HCEC 1CT (cell line): Measurements from ENCODE around the gene ZP2.
A peak's percentile ranks its signal among the peaks of the same experiment; 100 is the strongest.
"Not testable (repeated sequence)": the region's sequence is repeated elsewhere in the genome, so short reads cannot be mapped to it uniquely, and the experiment has no call there.

Experiments used
- DNase-seq: peaks from one replicate; pipeline ENCODE4 v3.0.0-alpha.2; 2017

ZP2 gene

DNA sequence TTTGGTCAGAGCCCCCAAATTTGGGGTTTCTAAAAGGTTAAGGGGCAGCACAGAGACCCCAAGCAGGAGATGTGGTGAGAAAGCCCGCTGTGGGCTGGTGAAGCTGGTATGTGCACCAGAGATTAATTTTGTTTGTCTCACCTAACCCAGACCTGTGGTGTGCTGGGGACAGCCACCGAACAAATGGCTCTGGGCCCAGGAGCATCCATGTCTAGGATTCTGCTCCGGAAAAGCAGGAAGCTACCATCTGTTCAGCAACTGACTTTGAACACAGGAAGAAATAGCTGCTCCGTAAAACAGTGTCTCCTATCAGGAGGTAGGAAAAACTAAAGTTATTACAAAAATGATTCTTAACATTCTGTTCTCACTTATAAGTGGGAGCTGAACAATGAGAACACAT is 2.7 kb upstream of the ZP2 start:
- no peak for DNase-seq

DNA sequence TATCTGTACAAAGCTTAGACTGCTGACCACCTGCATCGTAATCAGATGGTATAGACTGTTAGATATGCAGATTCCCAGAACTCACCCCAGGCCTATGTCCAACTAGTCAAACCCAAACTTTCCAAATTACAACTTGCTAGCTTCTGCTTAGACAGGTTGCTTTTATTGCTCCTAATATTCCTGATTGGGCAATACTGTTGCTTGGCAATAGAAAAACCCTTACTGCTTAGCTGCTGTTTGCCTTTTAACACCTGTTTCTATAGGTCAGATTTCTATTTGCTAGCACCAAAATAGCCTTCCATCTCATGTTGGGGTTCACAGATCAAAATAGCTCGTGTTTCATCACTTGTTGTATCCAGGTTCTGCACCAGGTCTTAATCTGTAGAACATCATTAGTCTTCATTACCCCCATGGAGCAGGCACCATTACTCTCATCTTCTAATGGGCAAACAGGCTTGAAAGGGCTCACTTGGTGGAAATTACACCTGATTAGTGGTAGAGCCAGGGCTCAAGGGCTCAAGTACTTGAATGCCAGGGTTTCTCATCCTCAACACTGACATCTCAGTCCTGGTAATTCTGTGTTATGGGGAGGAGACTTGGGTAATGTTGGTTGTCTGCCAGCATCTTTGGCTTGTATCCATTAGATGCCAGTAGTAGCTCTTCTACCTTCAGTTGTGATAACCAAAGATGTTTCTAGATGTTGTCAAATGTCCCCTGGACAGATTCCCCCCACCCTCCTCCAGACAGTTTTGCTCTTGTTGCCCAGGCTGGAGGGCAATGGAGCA is 2.7 kb downstream of the ZP2 start:
- no peak for DNase-seq

DNA sequence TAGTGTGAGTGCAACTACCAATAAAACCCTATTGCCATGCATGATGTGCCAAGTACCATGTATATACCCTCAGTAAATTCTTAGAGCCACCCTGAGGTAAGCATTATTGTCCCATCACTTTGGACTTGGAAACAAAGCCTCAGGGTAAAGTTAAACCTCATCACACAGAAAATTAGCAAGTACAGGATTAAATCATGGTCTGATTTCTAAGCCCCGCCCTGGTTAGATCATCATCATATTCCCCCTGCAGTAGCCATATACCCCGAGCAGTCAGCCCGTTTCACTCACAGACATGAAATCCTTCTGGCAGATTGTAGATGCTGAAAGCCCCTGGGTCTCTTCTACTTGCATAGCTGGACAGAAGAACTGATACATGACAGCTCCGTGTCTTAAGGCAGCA is 4.8 kb downstream of the ZP2 start:
- no peak for DNase-seq

DNA sequence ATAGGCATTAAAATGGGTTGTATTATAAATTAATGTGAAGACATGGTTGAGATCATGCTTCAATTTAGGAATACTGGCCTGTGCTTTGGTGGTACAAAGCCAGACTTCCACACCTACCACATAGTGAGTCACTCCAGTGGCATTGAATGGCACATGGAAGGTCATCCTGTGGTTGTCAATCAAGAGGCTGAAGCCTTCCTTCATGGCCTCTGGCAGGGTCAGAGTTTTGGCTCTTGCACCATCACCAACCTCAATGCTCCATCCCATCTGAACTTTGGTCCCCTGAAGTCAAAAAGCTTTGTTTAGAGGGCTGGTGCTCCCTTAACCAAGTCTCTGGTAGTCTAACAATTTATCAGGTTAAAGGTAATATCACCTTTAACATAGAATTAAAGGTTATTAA is 6.1 kb downstream of the ZP2 start:
- no peak for DNase-seq

DNA sequence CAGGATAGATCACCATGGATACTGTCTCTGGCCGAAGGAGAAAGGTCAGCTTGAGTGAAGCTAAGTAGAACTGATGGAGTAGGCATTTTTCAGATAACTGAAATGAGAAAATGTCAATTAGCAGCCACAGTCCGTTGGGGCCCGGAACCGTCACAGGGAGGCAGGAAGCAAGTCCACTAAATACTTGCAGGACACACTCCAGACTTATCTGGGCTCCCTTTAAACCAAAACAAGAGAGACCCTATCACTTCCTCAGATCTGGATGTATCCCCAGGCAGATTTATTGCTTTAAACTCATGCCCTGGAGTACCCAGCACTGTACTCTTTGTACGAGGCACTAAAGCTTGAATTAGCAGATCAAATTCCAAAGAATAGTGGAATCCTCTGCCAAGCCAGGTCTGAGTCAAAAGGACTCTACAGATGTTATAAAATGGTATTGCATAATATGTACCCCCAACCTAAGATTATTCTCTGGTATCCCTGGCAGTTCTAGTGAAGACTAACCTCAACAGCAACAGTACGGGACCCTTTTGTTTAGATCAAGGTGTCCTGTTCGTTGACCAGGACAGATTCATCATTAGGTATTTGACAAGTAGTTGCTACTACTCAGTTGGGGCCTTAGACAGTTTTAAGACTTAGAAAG is 8.1 kb downstream of the ZP2 start:
- no peak for DNase-seq

DNA sequence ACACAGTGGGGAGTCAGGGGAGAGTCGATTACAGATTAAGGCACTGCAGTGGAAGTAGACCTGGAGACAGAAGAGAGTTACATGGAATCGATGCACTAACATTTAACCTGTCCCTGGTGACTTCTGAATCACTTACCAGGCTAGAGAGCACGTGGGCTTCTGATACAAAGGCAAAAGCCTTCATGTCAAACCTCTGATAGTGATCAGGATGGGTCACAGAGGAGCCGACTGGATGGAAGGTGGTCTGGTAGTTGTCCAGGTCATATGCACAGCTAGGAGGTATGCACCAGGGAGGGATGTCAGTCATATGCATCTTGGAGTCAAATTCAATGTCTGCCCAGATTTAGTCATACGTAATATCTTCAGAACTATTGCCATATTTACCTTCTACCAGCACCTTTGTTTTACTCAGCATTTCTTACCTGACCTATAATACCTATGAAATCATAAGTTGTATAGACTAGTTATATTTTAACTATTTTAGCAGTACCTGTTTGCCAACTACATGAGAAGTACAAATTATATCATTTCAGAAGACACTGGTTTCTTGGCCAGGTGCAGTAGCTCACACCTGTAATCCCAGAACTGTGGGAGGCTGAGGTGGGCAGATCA is 11.7 kb downstream of the ZP2 start:
- DNase-seq, result no peak

DNA sequence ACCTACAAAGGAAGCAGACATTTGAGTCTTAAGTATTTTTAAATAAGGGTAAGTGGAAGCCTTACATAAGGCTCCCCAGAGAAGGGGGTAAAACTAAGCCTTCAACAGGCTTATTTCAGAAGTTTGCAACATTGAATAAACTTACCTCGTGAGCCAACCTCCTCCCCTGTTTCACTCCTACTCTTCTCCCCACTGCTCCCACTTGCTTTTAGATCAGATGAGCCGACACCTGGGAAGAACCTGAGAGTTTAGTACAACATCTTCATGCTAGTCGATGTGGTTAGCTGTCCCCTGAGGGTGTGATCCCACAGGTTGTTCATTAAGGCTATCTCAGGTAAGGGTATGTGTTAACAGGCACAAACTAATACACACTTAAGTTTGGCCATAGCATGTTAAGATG is 13.8 kb downstream of the ZP2 start:
- DNase-seq, result no peak

DNA sequence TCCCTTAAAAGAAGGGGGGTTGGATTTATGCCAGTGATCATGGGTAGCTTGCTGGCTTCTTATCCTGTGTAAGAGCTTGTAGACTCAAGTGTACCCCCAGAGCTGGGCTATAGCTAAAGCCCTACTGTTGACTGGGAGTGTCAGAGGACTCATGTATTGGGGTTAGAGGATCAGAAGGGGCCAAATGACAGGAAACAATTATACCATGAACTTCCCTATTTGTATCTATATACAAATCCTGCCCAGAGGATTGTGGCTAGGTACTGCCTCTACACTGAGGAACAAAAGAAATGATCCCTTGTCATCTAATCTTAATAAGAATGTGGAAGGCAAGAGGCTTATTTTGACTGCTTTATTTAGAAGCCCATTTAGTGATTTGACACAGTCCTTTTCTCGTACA is 14.3 kb downstream of the ZP2 start:
- no peak for DNase-seq

DNA sequence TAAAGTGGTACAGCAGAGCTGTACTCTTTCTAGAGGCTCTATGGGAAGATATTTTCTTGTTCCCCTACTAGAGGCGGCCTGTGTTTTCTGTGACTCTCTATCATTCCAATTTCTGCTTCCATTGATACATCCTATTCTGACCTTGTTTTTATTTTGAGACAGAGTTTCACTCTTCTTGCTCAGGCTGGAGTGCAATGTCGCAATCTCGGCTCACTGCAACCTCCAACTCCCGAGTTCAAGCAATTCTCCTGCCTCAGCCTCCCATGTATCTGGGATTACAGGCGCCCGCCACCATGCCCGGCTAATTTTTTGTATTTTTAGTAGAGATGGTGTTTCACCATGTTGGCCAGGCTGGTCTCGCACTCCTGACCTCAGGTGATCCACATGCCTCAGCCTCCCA is 16.0 kb downstream of the ZP2 start:
- not testable (repeated sequence) for DNase-seq

DNA sequence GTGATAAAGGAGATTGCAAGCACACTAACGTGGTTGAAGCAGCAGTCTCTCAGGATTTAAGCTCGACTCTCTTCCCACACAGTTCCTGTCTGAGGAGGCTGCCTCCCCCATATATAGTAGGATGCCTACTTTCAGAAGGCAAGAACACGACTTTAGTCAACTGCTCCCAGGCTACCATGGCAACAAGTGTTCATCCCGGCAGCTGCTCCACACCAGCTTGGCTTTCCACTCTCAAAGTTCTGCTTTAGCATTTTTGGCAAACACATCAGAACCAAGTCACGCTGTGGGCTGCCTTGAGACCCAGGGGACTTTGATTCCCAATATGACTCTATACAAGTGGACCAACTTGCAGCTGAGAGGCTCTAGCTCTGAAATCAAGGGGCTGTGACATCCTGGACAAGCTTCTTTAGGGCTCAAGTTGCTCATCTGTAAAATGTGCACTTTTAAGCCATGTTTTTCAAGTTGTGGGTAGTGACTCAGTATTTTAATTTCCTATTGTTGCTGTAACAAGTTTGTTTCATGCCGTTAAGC is 16.5 kb downstream of the ZP2 start:
- DNase-seq, result peak; percentile 18

DNA sequence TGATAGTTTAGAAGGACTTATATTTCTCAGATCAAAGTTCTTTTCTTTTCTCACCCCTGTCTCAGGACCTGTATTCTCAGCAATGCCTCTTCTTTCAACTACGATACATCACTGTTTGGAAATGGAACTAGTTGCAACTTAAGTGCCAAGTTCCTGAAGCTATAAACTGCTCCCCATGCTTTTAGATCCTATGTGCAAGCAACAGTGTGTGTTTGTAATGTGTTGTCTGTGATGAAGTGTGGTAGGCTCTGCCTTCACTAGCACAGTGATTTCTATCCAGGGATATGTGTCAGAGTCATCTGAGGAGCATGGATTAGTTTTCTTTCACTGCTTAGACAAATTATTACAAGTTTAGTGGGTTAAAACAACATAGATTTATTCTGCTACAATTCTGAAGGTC is 18.4 kb downstream of the ZP2 start:
- DNase-seq, result no peak

DNA sequence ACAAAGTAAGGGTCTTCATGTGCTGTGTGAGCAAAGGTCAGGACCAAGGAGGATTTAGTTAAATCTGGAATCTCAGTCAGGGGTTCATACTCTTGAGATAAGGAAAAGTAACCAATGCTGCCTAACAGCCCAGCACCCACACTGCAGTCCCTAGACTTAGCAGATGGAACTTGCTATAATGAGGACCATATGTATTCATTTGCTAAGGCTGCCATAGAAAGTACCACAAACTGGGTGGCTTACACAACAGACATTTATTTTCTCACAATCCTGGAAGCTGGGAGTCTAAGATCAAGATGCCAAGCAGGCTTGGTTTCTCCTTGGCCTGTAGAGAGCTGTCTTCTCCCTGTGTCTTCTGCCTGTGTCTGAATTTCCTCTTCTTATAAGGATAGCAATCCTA is 20.8 kb downstream of the ZP2 start:
- peak; percentile 4 for DNase-seq

DNA sequence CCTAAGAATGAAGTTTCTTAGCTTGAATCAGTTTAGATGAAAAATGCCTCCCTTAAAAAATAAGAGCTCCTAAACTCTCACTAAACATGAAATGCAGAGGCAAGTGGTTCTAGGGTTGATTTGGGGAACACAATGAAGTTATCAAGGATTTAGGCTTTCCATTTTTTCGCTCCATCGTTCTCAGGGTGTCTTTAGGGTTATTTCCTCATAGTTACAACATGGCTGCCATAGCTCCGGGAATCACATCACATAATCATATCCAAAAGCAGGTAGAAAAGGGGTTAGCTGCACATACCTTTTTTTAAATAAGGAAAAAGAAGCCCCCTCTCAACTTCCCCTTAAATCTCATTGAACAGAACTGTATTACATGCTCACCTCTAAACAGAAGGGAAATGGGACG is 21.4 kb downstream of the ZP2 start:
- DNase-seq, result no peak

DNA sequence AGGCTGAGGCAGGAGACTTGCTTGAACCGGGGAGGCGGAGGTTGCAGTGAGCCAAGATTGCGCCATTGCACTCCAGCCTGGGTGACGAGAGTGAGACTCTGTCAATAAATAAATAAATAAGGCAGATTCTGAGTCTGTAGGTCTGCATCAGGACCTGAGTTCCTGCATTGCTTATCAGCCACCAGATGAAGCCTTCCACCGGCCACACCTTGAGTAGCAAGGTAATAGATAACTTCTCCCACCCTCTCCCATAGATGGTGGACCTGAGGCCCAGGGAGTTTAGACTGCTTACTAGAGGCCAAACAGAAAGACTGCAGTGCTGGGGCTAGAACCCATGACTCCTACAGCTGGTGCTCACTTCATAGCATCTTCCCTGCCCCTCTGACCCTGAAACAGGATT is 22.1 kb downstream of the ZP2 start:
- no peak for DNase-seq

DNA sequence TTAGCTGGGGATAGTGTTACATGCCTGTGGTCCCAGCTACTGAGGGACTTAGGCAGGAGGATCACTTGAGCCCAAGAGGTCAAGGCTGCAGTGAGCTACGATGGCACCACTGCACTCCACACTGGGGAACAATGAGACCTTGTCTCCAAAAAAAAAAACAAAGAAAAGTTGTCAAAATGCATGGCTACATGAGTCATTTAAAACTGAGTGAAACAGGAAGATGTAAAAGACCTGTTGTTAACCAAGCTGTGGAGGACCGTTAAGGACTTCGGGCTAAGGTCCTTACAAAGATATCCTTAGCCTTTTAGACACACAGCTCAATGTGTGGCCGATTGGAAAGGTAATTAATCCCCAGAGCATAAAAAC is 25.1 kb downstream of the ZP2 start:
- no peak for DNase-seq

DNA sequence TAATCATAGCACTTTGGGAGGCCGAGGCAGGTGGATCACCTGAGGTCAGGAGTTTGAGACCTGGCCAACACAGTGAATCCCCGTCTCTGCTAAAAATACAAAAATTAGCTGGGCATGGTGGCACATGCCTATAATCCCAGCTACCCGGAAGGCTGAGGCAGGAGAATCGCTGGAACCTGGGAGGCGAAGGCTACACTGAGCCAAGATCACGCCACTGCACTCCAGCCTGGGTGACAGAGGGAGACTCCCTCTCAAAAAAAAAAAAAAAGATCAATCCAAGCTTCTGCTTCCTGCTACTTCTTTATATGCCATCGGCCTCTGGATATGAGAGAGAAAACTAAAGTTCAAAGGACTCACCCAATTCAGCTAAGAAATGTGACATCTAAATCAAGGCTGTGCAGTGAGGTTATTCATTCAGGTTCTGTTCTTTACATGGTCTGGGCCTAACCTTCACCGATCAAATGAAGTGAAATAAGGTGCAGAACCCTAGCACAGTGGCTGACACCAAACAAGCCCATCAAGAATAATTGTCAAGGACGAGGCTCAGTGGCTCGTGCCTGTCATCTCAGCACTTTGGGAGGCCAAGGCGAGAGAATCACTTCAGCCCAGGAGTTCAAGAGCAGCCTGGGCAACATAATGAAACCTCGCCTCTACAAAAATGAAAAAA is 25.6 kb downstream of the ZP2 start:
- DNase-seq, result no peak

DNA sequence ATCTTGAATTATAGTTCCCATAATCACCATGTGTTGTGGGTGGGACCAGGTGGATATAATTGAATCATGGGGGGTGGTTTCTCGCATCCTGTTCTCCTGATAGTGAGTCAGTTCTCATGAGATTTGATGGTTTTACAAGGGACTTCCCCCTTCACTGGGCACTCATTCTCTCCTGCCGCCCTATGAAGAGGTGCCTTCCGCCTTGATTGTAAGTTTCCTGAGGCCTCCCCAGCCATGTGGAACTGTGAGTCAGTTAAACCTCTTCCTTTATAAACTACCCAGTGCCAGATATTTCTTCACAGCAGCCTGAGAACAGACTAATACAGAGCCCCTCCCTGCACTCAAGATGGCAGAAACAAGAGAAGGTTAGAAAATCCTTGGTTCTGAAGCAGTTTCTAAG is 26.5 kb downstream of the ZP2 start:
- DNase-seq, result peak; percentile 6

DNA sequence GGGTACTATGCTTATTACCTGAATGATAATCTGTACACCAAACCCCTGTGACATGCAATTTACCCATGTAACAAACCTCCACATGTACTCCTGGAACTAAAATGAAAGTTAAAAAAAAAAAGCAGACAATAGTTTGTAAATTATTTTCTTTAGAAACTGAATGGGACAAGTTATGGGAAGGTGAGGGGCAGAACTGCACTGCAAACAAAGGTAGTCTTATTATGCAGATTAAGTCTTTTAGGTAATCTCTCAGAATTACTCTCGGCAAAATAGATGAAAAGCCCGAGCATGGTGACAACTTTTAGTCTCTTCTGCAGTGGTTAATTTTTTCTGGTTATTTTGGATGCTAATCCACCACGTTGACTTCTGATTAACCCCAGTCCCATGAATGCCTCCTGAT is 27.4 kb downstream of the ZP2 start:
- no peak for DNase-seq

DNA sequence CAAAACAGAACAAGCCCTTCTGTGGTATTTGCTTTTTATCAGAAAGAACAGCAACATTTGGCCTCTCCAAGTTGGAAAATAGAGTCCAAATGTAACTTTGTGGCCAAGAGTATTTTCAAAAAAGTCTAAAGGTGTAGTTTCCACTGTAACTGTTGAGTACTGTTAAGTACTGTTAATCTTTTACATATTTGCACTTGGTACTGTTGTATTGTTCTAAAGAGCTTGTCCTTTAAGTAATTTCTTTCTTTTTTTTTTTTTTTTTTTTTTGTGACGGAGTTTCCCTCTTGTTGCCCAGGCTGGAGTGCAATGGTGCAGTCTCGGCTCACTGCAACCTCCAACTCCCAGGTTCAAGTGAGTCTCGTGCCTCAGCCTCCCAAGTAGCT is 31.4 kb downstream of the ZP2 start:
- DNase-seq, result no peak

DNA sequence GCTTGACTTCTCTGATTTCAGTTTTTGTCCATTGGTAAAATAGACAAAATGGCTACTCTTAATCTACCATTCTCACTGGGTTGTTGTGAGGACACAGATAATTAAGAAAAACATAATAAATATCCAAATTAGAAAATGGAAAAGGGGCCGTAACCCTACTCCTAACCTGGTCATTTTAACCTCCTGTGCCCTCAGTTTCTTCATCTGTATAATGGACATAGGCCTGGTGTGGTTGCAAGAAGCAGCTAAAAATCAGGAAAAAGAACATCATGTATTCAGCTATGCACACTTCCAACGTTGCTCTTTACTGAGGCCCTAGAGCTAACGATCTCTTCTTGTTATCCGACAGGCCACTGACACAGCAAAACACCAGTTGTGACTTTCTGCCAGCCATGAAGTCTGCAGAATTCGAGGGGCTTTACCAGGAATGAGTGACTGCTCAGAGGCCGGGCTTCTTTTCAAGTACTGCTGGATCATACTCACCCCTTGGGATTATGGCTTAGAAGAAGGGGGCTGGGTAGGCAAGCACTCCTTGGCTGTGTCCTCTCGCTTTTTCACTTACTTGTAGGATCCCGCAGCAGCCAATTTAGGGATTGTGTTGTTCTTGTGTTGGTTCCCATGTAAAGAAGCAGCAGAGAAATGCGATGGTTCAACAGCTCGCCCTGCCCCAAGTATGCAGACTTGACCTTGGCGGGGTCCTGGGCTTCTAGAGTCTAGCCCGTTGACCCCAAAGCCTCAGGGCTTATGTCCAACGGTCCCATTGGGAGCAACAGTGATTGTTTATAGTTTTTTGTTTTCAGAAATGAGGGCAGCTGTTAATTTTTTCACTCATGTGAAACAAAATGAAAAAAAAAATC is 32.0 kb downstream of the ZP2 start:
- DNase-seq, result no peak

DNA sequence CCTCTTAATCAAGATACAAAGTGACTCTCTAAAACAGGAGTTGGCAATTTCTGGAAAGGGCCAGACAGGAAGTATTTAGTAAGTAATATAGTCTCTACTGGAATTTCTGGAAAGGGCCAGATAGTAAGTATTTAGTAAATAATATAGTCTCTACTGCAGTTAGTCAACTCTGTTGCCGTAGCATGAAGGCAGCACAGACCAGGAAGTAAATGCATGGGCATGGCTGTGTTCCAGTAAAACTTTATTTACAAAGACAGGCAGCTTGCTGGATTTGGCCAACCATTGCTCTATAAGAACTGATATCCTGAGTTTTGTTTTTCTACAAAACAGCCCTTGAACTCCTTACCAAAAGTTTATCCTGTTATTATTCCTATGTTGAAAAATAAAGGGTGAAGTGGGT is 36.0 kb downstream of the ZP2 start:
- no peak for DNase-seq

DNA sequence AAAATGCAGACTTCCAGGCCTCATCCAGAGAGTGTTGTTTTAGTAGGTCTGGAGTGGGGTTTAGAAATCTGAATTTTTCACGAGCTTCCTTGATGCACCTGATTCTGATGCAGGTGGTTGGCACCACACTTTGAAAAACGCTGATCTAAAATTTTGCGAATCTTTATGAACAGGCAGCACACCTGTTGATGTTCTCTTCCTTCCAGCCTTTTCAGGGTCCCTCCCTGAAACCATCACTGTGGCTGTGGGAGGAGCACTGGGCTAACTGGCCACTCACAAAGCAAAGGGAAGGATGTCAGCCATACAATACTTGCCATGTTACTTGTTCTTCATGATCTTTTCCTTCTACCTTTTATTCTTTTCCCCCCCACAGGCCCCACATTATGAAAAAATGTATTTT is 38.7 kb downstream of the ZP2 start:
- DNase-seq, result no peak

DNA sequence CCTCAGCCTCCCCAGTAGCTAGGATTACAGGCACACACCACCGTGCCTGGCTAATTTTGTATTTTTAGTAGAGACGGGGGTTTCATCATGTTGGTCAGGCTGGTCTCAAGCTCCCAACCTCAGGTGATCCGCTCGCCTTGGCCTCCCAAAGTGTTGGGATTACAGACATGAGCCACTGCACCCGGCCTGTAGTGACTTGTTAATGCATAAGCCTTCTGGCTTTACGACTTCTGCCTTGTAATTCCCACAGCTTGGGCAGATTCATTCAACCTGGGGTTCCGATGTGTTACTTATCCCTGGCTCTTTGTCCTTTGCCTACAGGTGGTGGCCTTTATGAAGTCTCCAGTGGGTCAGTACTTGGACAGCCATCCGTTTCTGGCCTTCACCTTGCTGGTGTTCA is 41.3 kb downstream of the ZP2 start:
- not testable (repeated sequence) for DNase-seq
